Raji (cell line): Measurements from ENCODE around the gene HNMT.

ENCODE experiments used
- POLR2A ChIP-seq: IDR thresholded peaks from 2 replicates; pipeline ENCODE4 v1.6.1; 2011; ENCODE audit warnings: low read depth, low read length, control low read depth; ENCODE audit not compliant: insufficient read depth

The HNMT gene

DNA sequence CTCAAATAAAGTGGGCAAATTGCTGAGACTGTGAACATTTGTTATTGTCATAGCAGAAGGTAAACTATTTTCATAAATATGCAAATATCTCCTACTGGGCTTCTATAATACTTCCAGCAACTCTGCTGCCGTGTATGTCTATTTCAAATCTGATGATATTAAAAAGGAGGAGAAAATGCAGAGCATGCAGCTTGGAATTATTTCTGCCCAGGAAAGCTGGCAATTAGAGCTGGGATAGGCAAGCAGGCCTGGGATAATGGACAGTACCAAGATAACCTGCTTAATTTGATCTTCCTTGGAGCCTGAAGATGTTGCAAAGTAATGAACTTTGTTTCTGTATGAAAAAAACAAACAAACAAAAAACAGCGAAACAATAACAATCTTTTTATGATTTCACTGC lies 72.8 kb downstream of the HNMT start:
- no peak for TF ChIP-seq POLR2A

DNA sequence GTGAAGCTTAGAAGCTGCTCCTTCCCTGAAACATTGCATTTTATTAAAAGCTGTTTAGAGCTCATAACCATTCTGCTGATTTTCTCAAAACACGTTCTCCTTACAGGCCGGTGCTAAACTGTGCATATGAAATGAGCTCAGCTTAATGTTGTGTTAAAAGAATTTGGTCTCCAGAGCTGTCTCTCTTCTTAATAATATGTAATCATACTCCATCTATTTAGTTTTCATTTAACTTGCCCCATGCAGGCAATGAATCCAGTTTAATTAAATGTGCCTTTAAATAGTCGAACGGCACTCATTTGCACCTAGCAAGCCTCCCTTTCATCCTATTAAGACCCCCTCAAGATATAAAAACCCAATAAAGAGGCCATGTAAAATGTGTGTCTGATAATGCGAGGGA lies 76.3 kb downstream of the HNMT start:
- TF ChIP-seq POLR2A = no peak

DNA sequence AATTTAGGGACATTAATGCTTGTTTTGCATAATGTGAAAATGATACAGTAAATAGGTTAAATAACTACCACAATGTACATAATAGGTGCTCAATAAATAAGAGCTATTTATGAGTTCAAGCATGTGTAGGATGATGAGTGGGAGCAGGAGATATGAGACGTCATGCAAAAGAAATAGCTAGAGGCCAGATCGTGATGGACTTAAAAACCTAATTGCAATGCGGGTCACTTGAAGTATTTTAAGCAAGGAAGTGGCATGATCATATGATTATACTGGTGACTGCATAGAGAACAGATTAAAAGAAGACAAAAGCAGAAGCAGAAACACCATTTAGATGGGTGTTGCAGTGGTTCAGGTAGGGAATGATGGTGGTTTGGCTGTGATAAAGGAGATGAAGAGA lies 78.0 kb downstream of the HNMT start:
- no peak for TF ChIP-seq POLR2A

DNA sequence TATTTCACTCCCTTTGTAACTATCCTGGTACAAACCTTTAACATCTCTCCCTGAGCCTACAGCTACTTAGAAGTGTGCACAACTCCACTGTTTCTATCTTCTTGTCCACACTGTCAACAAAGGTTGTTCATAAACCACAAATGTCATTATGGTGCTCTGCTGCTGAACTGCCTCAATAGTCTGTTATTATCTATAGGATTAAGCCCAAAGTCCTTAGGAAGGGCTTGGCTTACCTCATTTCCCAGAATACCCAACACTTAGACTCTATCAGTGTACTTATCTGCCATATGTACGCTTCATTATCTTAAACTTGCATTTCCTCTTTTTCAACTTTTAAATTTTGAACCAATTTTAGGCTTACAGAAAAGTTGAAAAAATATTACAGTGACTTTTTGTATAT lies 94.2 kb downstream of the HNMT start:
- TF ChIP-seq POLR2A = no peak

DNA sequence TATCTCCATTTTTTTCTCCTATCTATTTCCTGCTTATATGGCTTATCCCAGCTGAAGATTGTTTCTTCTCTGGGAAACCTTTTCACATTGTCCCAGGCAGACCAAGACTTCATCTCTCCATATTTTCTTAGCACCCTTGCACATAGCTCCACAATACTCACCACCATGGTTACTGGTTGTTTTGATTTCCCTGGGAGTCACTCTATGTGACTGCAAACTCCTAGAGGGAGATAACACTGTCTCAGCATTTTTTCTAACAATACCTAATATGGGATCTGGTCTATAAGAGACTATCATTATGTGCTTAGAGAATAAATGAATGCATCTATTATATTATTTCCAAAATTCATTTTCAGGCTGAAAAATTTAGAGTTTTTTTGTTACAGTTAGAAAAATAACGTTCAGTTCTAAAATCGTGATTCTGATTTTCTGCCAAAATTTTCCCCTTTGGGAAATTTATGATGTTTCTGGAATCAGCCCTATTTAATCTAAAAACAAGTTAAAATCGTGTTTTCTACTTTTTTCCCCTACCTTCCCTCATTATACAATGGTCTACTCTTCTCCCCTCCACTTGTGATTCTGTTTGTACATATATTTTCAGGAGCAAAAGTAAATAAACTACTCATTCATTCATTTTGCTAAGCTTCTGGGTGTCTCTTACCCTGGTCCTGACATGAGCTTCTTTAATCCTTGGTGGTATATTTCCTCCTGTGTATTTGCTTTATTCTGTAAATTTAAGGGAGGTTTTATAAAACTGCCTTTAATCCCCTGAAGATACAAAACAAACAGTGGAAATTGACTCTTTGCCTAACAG lies 95.4 kb downstream of the HNMT start:
- no peak for TF ChIP-seq POLR2A

DNA sequence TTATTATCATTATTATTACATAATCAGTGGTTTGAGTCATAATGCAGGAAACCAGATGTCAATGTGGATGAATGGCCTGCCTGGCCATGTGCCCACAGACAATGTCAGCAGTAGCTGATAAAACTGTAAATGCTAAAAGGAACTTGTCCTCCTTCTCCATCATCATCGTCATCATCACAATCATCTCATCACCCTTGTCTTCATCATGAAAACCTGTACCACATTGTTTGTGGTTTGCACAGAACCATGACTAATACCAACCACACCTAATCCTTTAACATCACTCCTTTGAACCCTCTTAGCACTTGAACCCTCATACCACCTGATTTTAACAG lies 96.0 kb downstream of the HNMT start:
- no peak for TF ChIP-seq POLR2A

DNA sequence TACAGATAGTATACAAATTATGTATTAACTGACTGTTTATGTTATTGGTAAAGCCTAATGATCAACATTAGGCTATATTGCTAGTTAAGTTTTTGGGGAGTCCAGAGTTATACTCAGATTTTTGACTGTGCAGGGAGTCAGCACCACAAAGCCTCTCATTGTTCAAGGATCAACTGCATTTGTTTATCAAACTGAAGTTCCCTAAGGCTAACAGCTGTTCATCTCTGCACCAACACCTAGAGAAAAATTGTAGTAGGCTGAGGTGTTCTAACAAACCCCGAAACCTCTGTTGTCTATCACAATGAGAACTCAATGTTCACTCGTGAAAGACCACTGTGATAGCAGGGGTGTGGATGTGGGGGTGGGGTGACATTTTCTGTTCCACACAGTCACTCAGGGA lies 97.7 kb downstream of the HNMT start:
- TF ChIP-seq POLR2A = no peak

DNA sequence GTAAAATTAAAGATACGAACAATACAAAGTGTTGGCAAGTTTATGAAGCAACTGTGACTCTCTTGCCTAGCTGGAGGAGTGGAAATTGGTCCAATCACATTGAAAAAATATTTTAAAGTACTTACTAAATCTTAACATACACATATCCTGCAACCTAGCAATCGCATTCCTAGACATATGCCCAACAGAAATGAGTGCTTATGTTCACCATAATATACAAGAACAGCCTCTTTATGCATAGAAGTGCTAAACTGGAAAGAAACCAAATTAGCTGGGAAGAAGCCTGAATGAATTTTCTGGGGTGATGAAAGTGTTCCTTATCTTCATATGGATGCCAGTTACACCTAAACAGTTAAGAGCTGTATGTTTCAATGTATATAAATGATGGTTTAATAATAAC lies 98.9 kb downstream of the HNMT start:
- no peak for TF ChIP-seq POLR2A
